HEK293T (cell line): ENCODE results near the gene NUDT2.
"Not testable (repeated sequence)": the region's sequence is repeated elsewhere in the genome, so short reads cannot be mapped to it uniquely, and the experiment has no call there.

Experiments used
- CTCF ChIA-PET: fragments of 350-600 bp; formaldehyde crosslinking; extraction: SDS; loops from one replicate; lab custom pipeline; 2021; ENCODE audit warnings: antibody characterized with exemption, inconsistent platforms; lab: Yijun Ruan, JAX
- POLR2A ChIA-PET: fragments of 350-600 bp; formaldehyde crosslinking; extraction: SDS; loops from one replicate; lab custom pipeline; 2020; ENCODE audit warnings: antibody characterized with exemption, inconsistent platforms; lab: Yijun Ruan, JAX
- DNase-seq: peaks from one replicate; pipeline ENCODE4 v3.0.0; 2012; ENCODE audit warnings: mixed read lengths; ENCODE audit errors: extremely low spot score
- ARNT ChIP-seq: fragments of 450-650 bp; IDR thresholded peaks from 2 replicates; pipeline ENCODE4 v1.6.1; 2017; ENCODE audit warnings: mild to moderate bottlenecking
- BHLHE40 ChIP-seq: fragments of 450-650 bp; IDR thresholded peaks from 2 replicates; pipeline ENCODE4 v1.6.1; 2016; ENCODE audit warnings: mild to moderate bottlenecking, moderate library complexity, borderline replicate concordance
- CTBP1 ChIP-seq: fragments of 450-650 bp; IDR thresholded peaks from 2 replicates; pipeline ENCODE4 v1.6.1; 2016; ENCODE audit warnings: borderline replicate concordance
- ELF4 ChIP-seq: fragments of 450-650 bp; IDR thresholded peaks from 2 replicates; pipeline ENCODE4 v1.6.1; 2017; ENCODE audit warnings: antibody characterized with exemption
- FOXA1 ChIP-seq: fragments of 450-650 bp; IDR thresholded peaks from 2 replicates; pipeline ENCODE4 v1.6.1; 2016; ENCODE audit warnings: mild to moderate bottlenecking
- FOXK2 ChIP-seq: fragments of 450-650 bp; IDR thresholded peaks from 2 replicates; pipeline ENCODE4 v1.6.1; 2016; ENCODE audit warnings: mild to moderate bottlenecking
- FOXM1 ChIP-seq: fragments of 450-650 bp; IDR thresholded peaks from 2 replicates; pipeline ENCODE4 v1.6.1; 2017; ENCODE audit warnings: mild to moderate bottlenecking, borderline replicate concordance
- HDGF ChIP-seq: fragments of 450-650 bp; IDR thresholded peaks from 2 replicates; pipeline ENCODE4 v1.6.1; 2017; ENCODE audit warnings: antibody characterized with exemption, borderline replicate concordance
- L3MBTL2 ChIP-seq: fragments of 450-650 bp; conservative IDR thresholded peaks from 2 replicates; pipeline ENCODE4 v1.6.1; 2016; ENCODE audit warnings: mild to moderate bottlenecking
- LEF1 ChIP-seq: fragments of 450-650 bp; IDR thresholded peaks from 2 replicates; pipeline ENCODE4 v1.6.1; 2017; ENCODE audit warnings: mild to moderate bottlenecking, borderline replicate concordance
- NFRKB ChIP-seq: fragments of 450-650 bp; IDR thresholded peaks from 2 replicates; pipeline ENCODE4 v1.6.1; 2016; ENCODE audit warnings: mild to moderate bottlenecking, moderate library complexity
- PKNOX1 ChIP-seq: fragments of 450-650 bp; IDR thresholded peaks from 2 replicates; pipeline ENCODE4 v1.6.1; 2016
- SP1 ChIP-seq: fragments of 450-650 bp; IDR thresholded peaks from 2 replicates; pipeline ENCODE4 v1.6.1; 2017
- SUZ12 ChIP-seq: fragments of 450-650 bp; IDR thresholded peaks from 2 replicates; pipeline ENCODE4 v1.6.1; 2016; ENCODE audit warnings: mild to moderate bottlenecking
- TARDBP ChIP-seq: fragments of 450-650 bp; IDR thresholded peaks from 2 replicates; pipeline ENCODE4 v1.6.1; 2016
- ZNF384 ChIP-seq: fragments of 450-650 bp; IDR thresholded peaks from 2 replicates; pipeline ENCODE4 v1.6.1; 2016

Gene NUDT2

GRCh38 chr9:34334337-34334824, 5.0 kb downstream of the NUDT2 start:
- ChIA-PET POLR2A (no interaction called here), CTCF (interaction anchor here (1.4 kb wide), 1 partner anchor 43 kb away, joined by 5 read pairs; no protein-coding TSS in a partner anchor)

GRCh38 chr9:34334916-34335315, 5.5 kb downstream of the NUDT2 start:
- DNase-seq: no peak
- TF ChIP-seq PKNOX1 (no peak), CTBP1 (no peak), LEF1 (no peak), FOXM1 (no peak), ZNF384 (no peak), SP1 (no peak), SUZ12 (no peak), HDGF (no peak), ARNT (no peak), L3MBTL2 (no peak), FOXA1 (no peak)
- CTCF ChIA-PET: interaction anchor here (1.4 kb wide), 1 partner anchor 43 kb away, joined by 5 read pairs; no protein-coding TSS in a partner anchor
- POLR2A ChIA-PET: no interaction called here

More at GRCh38 chr9:34334337-34334824, 5.0 kb downstream of the NUDT2 start:
- TF ChIP-seq TARDBP (no peak), BHLHE40 (no peak), PKNOX1 (no peak)
- DNase-seq: no peak

GRCh38 chr9:34335376-34335775, 6.0 kb downstream of the NUDT2 start:
- no peak for TF ChIP-seq NFRKB
- TF ChIP-seq BHLHE40: no peak
- no peak for TF ChIP-seq L3MBTL2
- TF ChIP-seq FOXM1: no peak
- TF ChIP-seq FOXA1: no peak
- no peak for TF ChIP-seq LEF1
- TF ChIP-seq HDGF: no peak
- TF ChIP-seq FOXK2: no peak
- no peak for TF ChIP-seq SP1
- no peak for TF ChIP-seq SUZ12
- TF ChIP-seq ELF4: no peak
- TF ChIP-seq CTBP1: no peak
- no peak for DNase-seq
- ChIA-PET POLR2A (no interaction called here), CTCF (interaction anchor here (1.4 kb wide), 1 partner anchor 42 kb away, joined by 5 read pairs; no protein-coding TSS in a partner anchor)

- TF ChIP-seq FOXA1 (no peak), ZNF384 (no peak), HDGF (no peak), FOXM1 (no peak), ARNT (no peak), LEF1 (no peak), SP1 (no peak), NFRKB (no peak), L3MBTL2 (no peak)
- CTCF ChIA-PET: no interaction called here
- POLR2A ChIA-PET: no interaction called here
- no peak for DNase-seq
Observed at GRCh38 chr9:34337403-34337802, 8.0 kb downstream of the NUDT2 start.

GRCh38 chr9:34338079-34338478, 8.7 kb downstream of the NUDT2 start:
- DNase-seq, CTCF ChIA-PET, POLR2A ChIA-PET: not testable (repeated sequence)
- TF ChIP-seq ZNF384: peak; percentile 67

GRCh38 chr9:34338665-34339385, 9.5 kb downstream of the NUDT2 start:
- no peak for TF ChIP-seq BHLHE40
- TF ChIP-seq FOXM1: no peak
- no peak for TF ChIP-seq TARDBP
- TF ChIP-seq L3MBTL2: no peak
- TF ChIP-seq PKNOX1: no peak
- no peak for TF ChIP-seq FOXA1
- no peak for TF ChIP-seq SP1
- no peak for TF ChIP-seq HDGF
- ChIA-PET CTCF (no interaction called here), POLR2A (no interaction called here)
- no peak for DNase-seq
